ENCODE measurements around the gene SAPCD1. TPM values are rescaled to one million over a fixed set of nuclear protein-coding genes. Genes with fewer than 3 reads are reported as not detected.
A peak's percentile ranks its signal among the peaks of the same experiment; 100 is the strongest.

SAPCD1 gene
- total and polyA plus RNA-seq, 2 experiments from 2014 or later, result 2.1 to 11.6 TPM

DNA sequence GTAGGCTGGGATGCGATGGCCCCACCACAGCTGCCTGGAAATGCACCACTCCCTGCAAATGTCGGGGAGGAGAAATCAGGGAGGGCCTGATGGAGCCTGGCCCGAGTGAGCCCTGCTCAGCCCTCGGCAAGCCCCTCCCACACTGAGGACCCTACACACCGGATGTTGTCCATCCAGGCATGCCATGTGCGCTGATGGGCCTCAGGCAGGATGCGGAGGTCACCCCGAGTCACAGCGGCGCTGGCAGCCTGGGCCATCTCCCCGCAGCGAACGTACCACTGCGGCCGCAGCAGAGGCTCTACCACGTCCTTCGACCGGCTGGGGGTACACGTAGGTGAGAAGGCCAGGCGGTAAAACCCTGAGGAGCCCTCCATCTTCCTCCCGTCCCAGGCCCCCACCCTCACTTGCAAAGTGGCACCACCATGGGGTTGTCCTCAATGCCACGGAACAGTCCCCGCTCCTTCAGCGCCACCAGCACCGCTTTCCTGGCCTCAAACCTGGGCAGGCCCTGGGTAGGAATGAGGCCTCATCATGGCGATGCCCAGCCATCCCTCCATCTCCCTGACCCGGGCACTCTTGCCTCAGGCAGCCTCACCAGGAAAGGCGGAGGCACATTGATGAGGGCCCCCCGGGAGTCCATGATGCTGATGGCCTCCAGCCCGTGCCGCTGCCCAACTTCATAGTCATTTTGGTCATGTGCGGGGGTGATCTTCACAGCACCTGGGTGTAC, 19.8 kb downstream of the SAPCD1 start:
- Histone ChIP-seq H3K36me3 (no peaks in the 10 kb centered on the region), H3K4me3 (no peak overlapping the region)
- TF ChIP-seq CTCF (IDR thresholded peaks at IDR 0.05; ENCODE audit: low read depth, low read length), result no peak

GRCh38 chr6:31784098-31784925, 21.9 kb downstream of the SAPCD1 start:
- no peak for DNase-seq (ENCODE audit: low read depth in 1 of 2, low spot score in 1 of 2)
- Histone ChIP-seq H3K4me1 (ENCODE audit: low read depth) (no peaks in the 10 kb centered on the region), H3K9me3 (ENCODE audit: low read depth) (no peaks in the 10 kb centered on the region), H3K36me3 (peaks cover 2% of the 10 kb centered on the region), H3K4me3 (no peak overlapping the region), H3K27ac (no peak overlapping the region), H3K27me3 (no peaks in the 10 kb centered on the region)
- TF ChIP-seq CTCF (IDR thresholded peaks at IDR 0.05; ENCODE audit: low read depth, low read length), result no peak

More for the DNA sequence above, 19.8 kb downstream of the SAPCD1 start:
- no peaks in the 10 kb centered on the region for H3K9me3 ChIP-seq (ENCODE audit: low read depth)
- H3K27me3 ChIP-seq, result no peaks in the 10 kb centered on the region
- no peak overlapping the region for H3K27ac ChIP-seq
- H3K4me1 ChIP-seq (ENCODE audit: low read depth), result peaks cover 8% of the 10 kb centered on the region
- no peak for DNase-seq (ENCODE audit: low read depth in 1 of 2, low spot score in 1 of 2)

DNA sequence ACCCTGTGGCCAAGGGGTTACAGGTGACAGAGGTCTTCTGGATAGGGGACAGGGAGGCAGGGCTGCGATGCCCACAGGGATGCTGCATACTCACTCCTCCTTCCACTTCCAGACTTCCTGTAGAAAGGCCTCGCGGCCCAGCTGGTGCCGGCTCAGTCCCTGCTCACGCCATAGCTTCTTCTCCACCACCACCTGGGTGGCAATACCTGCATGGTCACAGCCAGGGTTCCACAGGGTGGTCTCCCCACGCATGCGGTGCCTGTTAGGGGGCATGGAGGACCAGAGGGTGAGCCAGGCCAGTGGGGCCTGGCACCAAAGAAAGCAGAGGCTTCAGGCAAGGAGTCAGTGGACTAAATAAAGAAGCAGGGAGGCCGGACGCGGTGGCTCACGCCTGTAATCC, 23.0 kb downstream of the SAPCD1 start:
- Histone ChIP-seq H3K4me3 (no peak overlapping the region), H3K9me3 (ENCODE audit: low read depth) (no peaks in the 10 kb centered on the region), H3K36me3 (peaks cover 3% of the 10 kb centered on the region), H3K4me1 (ENCODE audit: low read depth) (no peaks in the 10 kb centered on the region), H3K27me3 (no peaks in the 10 kb centered on the region), H3K27ac (no peak overlapping the region)
- no peak for TF ChIP-seq CTCF (IDR thresholded peaks at IDR 0.05; ENCODE audit: low read depth, low read length)
- no peak for DNase-seq (ENCODE audit: low read depth in 1 of 2, low spot score in 1 of 2)

DNA sequence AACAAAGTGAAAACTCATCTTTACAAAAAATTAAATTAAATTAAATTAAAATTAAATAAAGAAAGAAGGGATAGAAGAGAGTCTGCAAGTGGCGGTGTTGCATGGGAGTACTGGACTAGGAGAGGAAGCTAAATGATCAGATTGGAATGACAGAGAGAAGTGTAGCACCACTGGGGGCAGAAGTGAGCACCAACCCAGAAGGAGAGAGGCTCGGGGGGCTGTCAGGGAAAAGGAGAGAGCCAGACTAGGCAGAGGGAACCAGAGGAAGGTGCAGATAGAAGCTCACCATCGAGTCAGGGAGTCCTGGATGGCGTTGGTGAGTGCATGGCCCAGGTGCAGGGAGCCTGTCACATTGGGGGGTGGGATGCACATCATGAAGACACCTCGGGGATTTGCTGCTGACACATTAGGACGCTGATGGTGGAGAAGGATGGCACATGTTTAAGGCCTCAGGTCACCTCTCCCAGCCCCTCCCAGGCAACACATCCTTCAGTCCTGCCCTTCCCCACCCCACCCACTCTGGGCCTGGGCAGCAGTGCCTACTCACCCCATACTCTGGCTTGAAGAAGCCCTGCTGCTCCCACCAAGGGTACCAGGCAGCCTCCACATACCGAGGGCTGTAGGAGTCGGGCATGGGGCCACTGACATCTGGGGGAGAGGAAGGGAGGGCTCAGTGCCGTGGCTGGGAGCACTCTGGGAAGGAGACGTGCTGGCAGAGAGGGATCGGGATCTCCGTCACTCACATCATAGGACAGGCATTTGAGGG, 29.1 kb downstream of the SAPCD1 start:
- TF ChIP-seq CTCF (IDR thresholded peaks at IDR 0.05; ENCODE audit: low read depth, low read length), result peak; percentile 76
- peak; percentile 64 to 78 for DNase-seq (ENCODE audit: low read depth in 1 of 2, low spot score in 1 of 2)
- no peaks in the 10 kb centered on the region for H3K27me3 ChIP-seq
- H3K9me3 ChIP-seq (ENCODE audit: low read depth), result no peaks in the 10 kb centered on the region
- H3K27ac ChIP-seq, result no peak overlapping the region
- H3K4me3 ChIP-seq, result no peak overlapping the region
- peaks cover 7% of the 10 kb centered on the region for H3K4me1 ChIP-seq (ENCODE audit: low read depth)
- H3K36me3 ChIP-seq, result peaks cover 9% of the 10 kb centered on the region

DNA sequence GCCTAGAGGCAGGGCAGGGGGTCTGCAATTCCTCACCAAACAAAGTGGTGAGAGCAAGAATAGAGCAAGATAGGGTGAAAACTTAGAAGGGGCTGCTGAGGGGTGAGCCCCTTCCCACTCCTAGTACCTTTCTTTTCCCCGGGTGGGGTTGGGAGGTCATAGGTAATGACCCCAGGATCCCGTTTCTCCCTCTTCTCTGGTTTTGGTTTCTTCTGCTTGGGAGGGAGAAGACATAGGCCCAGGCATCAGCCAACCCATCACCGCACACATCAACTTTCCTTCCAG, 29.6 kb downstream of the SAPCD1 start:
- H3K27me3 ChIP-seq, result no peaks in the 10 kb centered on the region
- no peak for DNase-seq (ENCODE audit: low read depth in 1 of 2, low spot score in 1 of 2)
- no peaks in the 10 kb centered on the region for H3K9me3 ChIP-seq (ENCODE audit: low read depth)
- peaks cover 7% of the 10 kb centered on the region for H3K4me1 ChIP-seq (ENCODE audit: low read depth)
- peaks cover 9% of the 10 kb centered on the region for H3K36me3 ChIP-seq
- no peak for TF ChIP-seq CTCF (IDR thresholded peaks at IDR 0.05; ENCODE audit: low read depth, low read length)
- H3K4me3 ChIP-seq, result no peak overlapping the region
- no peak overlapping the region for H3K27ac ChIP-seq
